SU-DHL-6 (cell line): Measurements from ENCODE around the gene ZFHX3.

Source experiments
- H2AFZ ChIP-seq: fragments of 200-600 bp; sonication (generic); 2 replicates; pipeline ENCODE4 v1.6.1; 2014; ENCODE audit warnings: low read depth, mild to moderate bottlenecking, moderate library complexity, mixed read lengths, antibody characterized with exemption, low read length; ENCODE audit not compliant: severe bottlenecking
- H3F3A ChIP-seq: fragments of 200-600 bp; shearing (Covaris generic); 2 replicates; pipeline ENCODE4 v1.6.0; 2016; ENCODE audit warnings: antibody characterized with exemption, mild to moderate bottlenecking; ENCODE audit not compliant: insufficient read depth
- H3K27ac ChIP-seq: fragments of 200-600 bp; sonication (generic); 2 replicates; pipeline ENCODE4 v1.5.1; 2016; ENCODE audit warnings: low read depth, mild to moderate bottlenecking, low read length, moderate library complexity, mixed read lengths
- H3K27me3 ChIP-seq: fragments of 200-600 bp; sonication (generic), shearing (Covaris generic); 2 replicates; pipeline ENCODE4 v1.6.0; 2014; ENCODE audit warnings: mild to moderate bottlenecking, low read length
- H3K36me3 ChIP-seq: fragments of 200-600 bp; sonication (generic); 2 replicates; pipeline ENCODE4 v1.6.1; 2014; ENCODE audit warnings: mild to moderate bottlenecking, low read length, mixed read lengths
- H3K4me2 ChIP-seq: fragments of 300-600, 200-600 bp; shearing (Covaris generic), sonication (generic); 2 replicates; pipeline ENCODE4 v1.6.0; 2014; ENCODE audit warnings: low read length, low read depth, mild to moderate bottlenecking; ENCODE audit not compliant: poor library complexity, severe bottlenecking
- H3K4me3 ChIP-seq: fragments of 200-600 bp; sonication (generic); 2 replicates; pipeline ENCODE4 v1.5.1; 2014; ENCODE audit warnings: antibody characterized with exemption, low read length, mild to moderate bottlenecking, mixed read lengths; ENCODE audit not compliant: insufficient read depth, poor library complexity, severe bottlenecking
- H3K79me2 ChIP-seq: fragments of 200-600 bp; sonication (generic); 2 replicates; pipeline ENCODE4 v1.6.1; 2014; ENCODE audit warnings: mild to moderate bottlenecking, low read length, moderate library complexity; ENCODE audit not compliant: insufficient read depth
- H3K9ac ChIP-seq: fragments of 200-600 bp; sonication (generic); 2 replicates; pipeline ENCODE4 v1.7.0; 2014; ENCODE audit warnings: mild to moderate bottlenecking, low read length
- H3K9me2 ChIP-seq: fragments of 200-600 bp; sonication (generic); replicated peaks from 2 replicates; pipeline ENCODE4 v1.6.1; 2014; ENCODE audit warnings: low read length; ENCODE audit not compliant: insufficient read depth
- H3K9me3 ChIP-seq: fragments of 200-600 bp; sonication (generic); 2 replicates; pipeline ENCODE4 v1.6.1; 2014; ENCODE audit warnings: low read length, mixed read lengths; ENCODE audit not compliant: insufficient read depth
- H4K20me1 ChIP-seq: fragments of 200-600 bp; sonication (generic); 2 replicates; pipeline ENCODE4 v1.6.1; 2014; ENCODE audit warnings: low read depth, mild to moderate bottlenecking, antibody characterized with exemption, low read length, moderate library complexity, mixed read lengths
- CTCF ChIP-seq: fragments of 200-600 bp; sonication (generic); IDR thresholded peaks from one replicate; pipeline ENCODE4 v1.5.1; 2017; ENCODE audit warnings: antibody characterized with exemption, mild to moderate bottlenecking, low read length, moderate library complexity; ENCODE audit not compliant: insufficient read depth, poor library complexity, severe bottlenecking
- EZH2phosphoT487 ChIP-seq: fragments of 200-600 bp; sonication (generic), shearing (Covaris generic); conservative IDR thresholded peaks from 2 replicates; pipeline ENCODE4 v1.6.1; 2018; ENCODE audit warnings: mild to moderate bottlenecking, antibody characterized with exemption, low read length, moderate library complexity, mixed read lengths

ZFHX3 gene

GRCh38 chr16:73066927-73067670 is 19.2 kb upstream of the ZFHX3 start:
- H3K4me2 ChIP-seq = no peak overlapping the region
- H3K4me3 ChIP-seq = no peak overlapping the region
- no peaks in the 10 kb centered on the region for H3K9me2 ChIP-seq
- H2AFZ ChIP-seq = no peak overlapping the region
- no peak for TF ChIP-seq CTCF
- TF ChIP-seq EZH2phosphoT487 = no peak
- no peaks in the 10 kb centered on the region for H3K36me3 ChIP-seq
- no peaks in the 10 kb centered on the region for H3K9me3 ChIP-seq
- H3F3A ChIP-seq = no peaks in the 10 kb centered on the region
- no peak overlapping the region for H3K9ac ChIP-seq
- no peaks in the 10 kb centered on the region for H3K79me2 ChIP-seq
- no peaks in the 10 kb centered on the region for H4K20me1 ChIP-seq
- no peaks in the 10 kb centered on the region for H3K27me3 ChIP-seq
- no peak overlapping the region for H3K27ac ChIP-seq

GRCh38 chr16:73066331-73066926 is 18.5 kb upstream of the ZFHX3 start:
- H3K27ac ChIP-seq = no peak overlapping the region
- H3K9me2 ChIP-seq = no peaks in the 10 kb centered on the region
- H3K4me3 ChIP-seq = no peak overlapping the region
- no peaks in the 10 kb centered on the region for H3K79me2 ChIP-seq
- H3K9ac ChIP-seq = no peak overlapping the region
- no peaks in the 10 kb centered on the region for H3K27me3 ChIP-seq
- TF ChIP-seq CTCF = no peak
- TF ChIP-seq EZH2phosphoT487 = no peak
- no peak overlapping the region for H3K4me2 ChIP-seq
- H4K20me1 ChIP-seq = no peaks in the 10 kb centered on the region
- H3K9me3 ChIP-seq = no peaks in the 10 kb centered on the region
- H2AFZ ChIP-seq = no peak overlapping the region
- H3F3A ChIP-seq = no peaks in the 10 kb centered on the region
- no peaks in the 10 kb centered on the region for H3K36me3 ChIP-seq

- Histone ChIP-seq H3K9me3 (no peaks in the 10 kb centered on the region), H3K36me3 (no peaks in the 10 kb centered on the region), H4K20me1 (no peaks in the 10 kb centered on the region), H3K9ac (no peak overlapping the region), H3K27ac (no peak overlapping the region), H3K79me2 (no peaks in the 10 kb centered on the region), H3K4me2 (no peak overlapping the region), H3K4me3 (no peak overlapping the region), H3F3A (no peaks in the 10 kb centered on the region), H2AFZ (no peak overlapping the region), H3K9me2 (no peaks in the 10 kb centered on the region), H3K27me3 (no peaks in the 10 kb centered on the region)
- TF ChIP-seq CTCF (no peak), EZH2phosphoT487 (no peak)
These were observed 17.9 kb upstream of the ZFHX3 start for GRCh38 chr16:73065632-73066330.
